NCI-H69 (cell line): Measurements from ENCODE around the gene RBM33.

Experiments
- DNase-seq: peaks from one replicate; lab custom pipeline; 2025; lab: John Stamatoyannopoulos, UW

The RBM33 gene

GRCh38 chr7:155824227-155824886 lies 179.9 kb downstream of the RBM33 start:
- no peak for DNase-seq

- no peak for DNase-seq
Measured at GRCh38 chr7:155825336-155825735, 180.9 kb downstream of the RBM33 start.

GRCh38 chr7:155829796-155830470 lies 185.5 kb downstream of the RBM33 start:
- no peak for DNase-seq
